GM13976 (cell line): ENCODE results near the gene GLYR1.

Experiments used
- DNase-seq: peaks from one replicate; pipeline ENCODE4 v3.0.0; 2012; ENCODE audit warnings: low spot score
- CTCF ChIP-seq: IDR thresholded peaks from 2 replicates; pipeline ENCODE4 v1.5.1; 2012; ENCODE audit warnings: borderline replicate concordance, mild to moderate bottlenecking; ENCODE audit not compliant: insufficient read depth; ENCODE audit errors: extremely low read depth, missing control alignments, control extremely low read depth
- in situ Hi-C: fragments of 300-500 bp; cut with MboI; formaldehyde crosslinking; loops from one replicate; pipeline ENCODE4 v1.12.0; 2022; ENCODE audit warnings: low sequenced_read_pairs, mixed read lengths, inconsistent platforms; ENCODE audit not compliant: unreplicated experiment

The GLYR1 gene

DNA sequence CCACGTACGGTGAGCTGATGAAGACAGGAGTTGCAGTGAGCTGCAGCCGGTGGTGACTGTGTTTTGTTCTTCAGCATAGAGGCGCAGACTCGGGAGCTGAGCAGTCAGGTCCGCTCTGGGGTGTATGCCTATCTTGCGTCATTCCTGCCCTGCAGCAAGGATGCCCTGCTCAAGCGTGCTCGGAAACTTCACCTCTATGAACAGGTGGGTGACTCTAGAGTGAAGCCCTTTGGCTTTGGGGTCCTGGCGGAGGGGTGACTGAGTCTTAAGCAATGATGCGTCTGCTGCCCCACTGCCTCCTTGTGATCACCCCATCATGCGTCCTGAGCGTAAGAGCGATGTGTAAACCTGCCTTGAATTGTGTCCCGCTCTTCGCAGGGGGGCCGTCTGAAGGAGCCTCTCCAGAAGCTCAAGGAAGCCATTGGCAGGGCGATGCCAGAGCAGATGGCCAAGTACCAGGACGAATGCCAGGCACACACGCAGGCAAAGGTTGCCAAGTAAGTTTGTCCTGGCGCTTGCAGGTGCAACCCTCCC is 23.1 kb upstream of the GLYR1 start:
- DNase-seq = no peak
- no peak for TF ChIP-seq CTCF
- in situ Hi-C loops = no loop called here

DNA sequence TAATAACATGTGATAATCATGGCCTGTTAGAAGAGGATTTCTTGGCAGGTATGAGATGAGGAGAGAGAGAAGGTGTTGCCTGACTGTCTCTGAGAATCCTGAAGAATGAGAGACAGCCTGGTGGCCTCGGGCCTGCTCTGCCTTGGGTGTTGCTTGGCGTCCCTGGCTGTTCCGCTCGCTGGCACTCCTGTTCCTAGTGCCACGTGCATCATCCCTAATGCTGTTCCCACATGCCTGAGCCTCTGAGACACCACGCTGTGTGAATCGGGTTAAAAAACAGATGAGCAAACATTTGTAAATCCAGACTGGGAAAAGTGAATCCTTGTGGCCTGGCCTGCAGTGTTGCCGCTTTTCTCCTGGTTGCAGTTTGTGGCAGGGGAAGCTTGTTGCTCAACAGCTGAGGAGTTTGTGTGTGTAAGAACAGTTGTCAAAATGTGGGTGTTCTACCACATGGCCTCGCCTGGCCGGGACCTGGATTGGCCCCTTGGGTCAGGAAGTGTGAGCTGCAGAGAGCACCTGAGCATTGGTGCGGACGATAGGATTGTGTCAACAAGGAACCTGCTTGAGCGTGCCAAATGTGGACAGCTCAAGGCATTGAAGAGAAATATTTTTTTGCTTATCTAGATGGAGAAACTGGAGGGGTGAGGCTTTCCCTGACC is 22.2 kb upstream of the GLYR1 start:
- no peak for DNase-seq
- no peak for TF ChIP-seq CTCF
- in situ Hi-C loops = no loop called here

GRCh38 chr16:4868535-4868934 is 21.4 kb upstream of the GLYR1 start:
- in situ Hi-C loops = no loop called here
- DNase-seq = no peak
- no peak for TF ChIP-seq CTCF

GRCh38 chr16:4868026-4868425 is 20.9 kb upstream of the GLYR1 start:
- in situ Hi-C loops = no loop called here
- no peak for DNase-seq
- TF ChIP-seq CTCF = no peak

GRCh38 chr16:4866586-4866985 is 19.5 kb upstream of the GLYR1 start:
- no peak for TF ChIP-seq CTCF
- in situ Hi-C loops = no loop called here
- no peak for DNase-seq

DNA sequence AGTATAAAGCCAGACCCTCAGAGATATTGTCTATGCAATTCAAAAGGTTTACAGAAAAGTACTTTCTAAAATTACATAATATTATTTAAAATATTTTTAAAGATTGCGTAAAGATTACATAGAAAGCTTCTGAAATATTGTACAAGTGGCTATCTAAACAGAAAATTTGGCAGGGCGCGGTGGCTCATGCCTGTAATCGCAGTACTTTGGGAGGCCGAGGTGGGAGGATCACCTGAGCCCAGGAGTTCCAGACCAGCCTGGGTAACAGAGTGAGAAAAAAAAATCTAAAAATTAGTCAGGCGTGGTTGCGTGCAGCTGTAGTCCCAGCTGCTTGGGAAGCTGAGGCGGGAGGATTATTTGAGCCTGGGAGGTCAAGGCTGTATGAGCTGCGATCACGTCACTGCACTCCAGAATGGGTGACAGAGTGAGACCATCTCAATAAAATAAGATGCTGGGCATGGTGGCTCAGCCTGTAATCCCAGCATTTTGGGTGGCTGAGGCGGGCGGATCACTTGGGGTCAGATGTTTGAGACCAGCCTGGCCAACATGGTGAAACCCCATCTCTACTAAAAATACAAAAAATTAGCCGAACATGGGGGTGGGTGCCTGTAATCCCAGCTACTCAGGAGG is 18.3 kb upstream of the GLYR1 start:
- TF ChIP-seq CTCF = no peak
- no peak for DNase-seq
- in situ Hi-C loops = no loop called here

DNA sequence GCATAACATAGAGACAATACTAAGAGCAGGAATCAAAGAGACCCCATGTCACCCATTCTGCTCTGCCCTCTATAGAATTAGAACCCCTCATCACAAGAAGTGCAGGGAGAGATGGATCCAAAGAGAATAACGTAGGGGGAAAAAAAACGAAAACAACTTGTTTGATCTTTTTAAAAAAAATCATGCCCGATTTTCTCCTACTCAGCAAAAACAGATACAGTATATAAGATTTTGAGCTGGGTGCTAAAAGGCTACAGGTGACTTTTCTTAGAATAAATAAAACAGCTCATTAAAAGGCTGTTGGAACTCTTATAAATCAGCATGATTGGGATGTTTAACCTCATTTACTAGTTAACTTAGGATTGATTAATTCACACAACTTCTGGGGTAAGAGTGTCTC is 17.6 kb upstream of the GLYR1 start:
- TF ChIP-seq CTCF = no peak
- DNase-seq = no peak
- in situ Hi-C loops = no loop called here
